Panc1 (cell line): Measurements from ENCODE around the gene CENPT. TPM values are rescaled to one million over a fixed set of nuclear protein-coding genes. Genes with fewer than 3 reads are reported as not detected.

Experiments
- ATAC-seq: fragments of 200-7000 bp; cut with Tn5 transposase; 2 replicates; pipeline ENCODE4 v1.9.1; 2020; ENCODE audit warnings: mild to moderate bottlenecking, moderate library complexity
- BruUV-seq: library from RNA; stranded (reverse); fragments of 400-500 nt; replicated peaks from 2 replicates; lab custom pipeline; 2021; lab: Mats Ljungman, UMichigan
- CTCF ChIA-PET: fragments of 300-600 bp; sonication (Branson Sonifier 250); formaldehyde crosslinking; loops from one replicate; lab custom pipeline; 2022; ENCODE audit warnings: antibody characterized with exemption; lab: Charles Lee
- POLR2A ChIA-PET: fragments of 300-600 bp; sonication (Branson Sonifier 250); formaldehyde crosslinking; loops from one replicate; lab custom pipeline; 2022; ENCODE audit warnings: antibody characterized with exemption; lab: Charles Lee
- DNase-seq: peaks from one replicate; pipeline ENCODE4 v3.0.0-alpha.2; 2010; ENCODE audit warnings: low read depth, low spot score
- H3K27ac ChIP-seq: 2 replicates; pipeline ENCODE4 v1.5.1; 2011; ENCODE audit warnings: mild to moderate bottlenecking, low read length, inconsistent platforms
- H3K27me3 ChIP-seq: fragments of 200-500 bp; sonication (Bioruptor generic); 2 replicates; pipeline ENCODE4 v1.6.0; 2014; ENCODE audit warnings: low read length, inconsistent platforms; ENCODE audit not compliant: control insufficient read depth, insufficient read depth
- H3K36me3 ChIP-seq: fragments of 200-500 bp; sonication (Bioruptor generic); 2 replicates; pipeline ENCODE4 v1.5.1; 2014; ENCODE audit warnings: inconsistent platforms, mild to moderate bottlenecking, low read length, moderate library complexity; ENCODE audit not compliant: control insufficient read depth, insufficient read depth
- H3K4me1 ChIP-seq: 2 replicates; pipeline ENCODE4 v1.5.1; 2011; ENCODE audit warnings: inconsistent platforms, mild to moderate bottlenecking, low read length, moderate library complexity; ENCODE audit not compliant: control insufficient read depth, insufficient read depth
- H3K4me3 ChIP-seq, 2 experiments: 2 replicates each; pipeline ENCODE4 v1.5.1; 2011 to 2012; ENCODE audit warnings: low read depth in 2 of 2, low read length in 2 of 2, mild to moderate bottlenecking in 2 of 2, inconsistent platforms in 1 of 2, moderate library complexity in 1 of 2
- H3K9me3 ChIP-seq: fragments of 200-500 bp; sonication (Bioruptor generic); 2 replicates; pipeline ENCODE4 v1.5.1; 2014; ENCODE audit warnings: low read depth, mild to moderate bottlenecking, inconsistent platforms, low read length, moderate library complexity; ENCODE audit not compliant: control insufficient read depth, insufficient read depth
- POLR2AphosphoS5 ChIP-seq: IDR thresholded peaks from 2 replicates; pipeline ENCODE4 v1.6.1; 2012; ENCODE audit warnings: mild to moderate bottlenecking, low read depth, low read length, moderate library complexity
- SIN3A ChIP-seq: IDR thresholded peaks from 2 replicates; pipeline ENCODE4 v1.6.1; 2012; ENCODE audit warnings: low read depth, mild to moderate bottlenecking, low read length, moderate library complexity, borderline replicate concordance; ENCODE audit not compliant: insufficient read depth
- TCF7L2 ChIP-seq: IDR thresholded peaks from 2 replicates; pipeline ENCODE4 v1.6.1; 2011; ENCODE audit warnings: mild to moderate bottlenecking, low read depth, low read length, inconsistent platforms
- in situ Hi-C: cut with HindIII; loops from 2 replicates; pipeline ENCODE4 v1.10.0; 2016; ENCODE audit warnings: low sequenced_read_pairs, low pct_unique_long_range_greater_than_20kb
- intact Hi-C: fragments of 100-400 bp; cut with micrococcal nuclease; formaldehyde crosslinking; loops from one replicate; pipeline ENCODE4 v1.10.0; 2022; ENCODE audit not compliant: unreplicated experiment
- total RNA-seq: library from RNA; stranded (reverse); gene quantifications from one replicate; pipeline ENCODE4 v1.2.1, GENCODE V29; 2021; ENCODE audit not compliant: unreplicated experiment
- TF ChIP-seq, protein P1 (sequence below), 2 experiments: IDR thresholded peaks; 2 replicates each; pipeline ENCODE4 v1.6.1; 2011 to 2012; ENCODE audit warnings: low read depth in 2 of 2, control low read depth in 1 of 2, low read length in 1 of 2, mild to moderate bottlenecking in 1 of 2, moderate library complexity in 1 of 2; ENCODE audit not compliant: insufficient read depth in 1 of 2
- TF ChIP-seq, protein P2 (sequence below): fragments of 450-650 bp; IDR thresholded peaks from 2 replicates; pipeline ENCODE4 v1.5.1; 2017; ENCODE audit warnings: mild to moderate bottlenecking

CENPT gene
- total RNA-seq, 1 experiment from 2014 or later = 43.4 TPM

DNA sequence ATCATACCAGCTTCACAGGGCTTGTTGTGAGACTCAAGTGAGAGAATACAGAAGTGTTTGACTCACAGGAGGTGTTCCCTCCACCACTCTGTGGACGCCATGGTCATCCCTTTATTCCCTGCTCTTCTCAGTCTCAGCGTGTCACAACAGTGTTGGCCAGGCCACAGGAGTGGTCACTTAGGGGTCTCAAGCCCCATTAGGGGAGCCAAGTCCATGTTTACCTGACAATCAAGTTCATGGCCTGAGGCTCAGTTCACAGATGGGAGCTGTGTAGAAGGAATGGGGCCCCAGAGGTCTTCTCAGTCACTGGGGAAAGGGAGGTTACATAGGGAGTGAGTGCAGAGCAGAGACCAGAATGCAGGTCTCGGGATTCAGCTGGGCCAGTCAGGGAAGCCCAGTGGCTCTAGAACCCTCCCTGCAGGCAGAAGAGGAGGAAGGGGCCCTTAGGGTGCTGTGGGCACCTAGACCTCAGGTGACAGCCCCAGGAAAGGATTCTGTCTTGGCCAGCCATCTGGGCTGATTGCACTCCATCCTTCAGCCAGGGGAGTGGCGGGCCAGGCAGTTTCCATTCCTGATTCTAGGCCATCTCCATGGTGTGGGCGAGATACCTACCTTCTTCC is 9.5 kb upstream of the CENPT start:
- Histone ChIP-seq H3K27me3 (no peaks in the 10 kb centered on the region), H3K4me3 (no peak overlapping the region), H3K36me3 (no peaks in the 10 kb centered on the region), H3K4me1 (peaks cover 15% of the 10 kb centered on the region), H3K27ac (no peak overlapping the region), H3K9me3 (no peaks in the 10 kb centered on the region)
- no TSS peak for BruUV-seq
- no peak for DNase-seq
- CTCF ChIA-PET = no interaction called here
- no peak for TF ChIP-seq SIN3A
- TF ChIP-seq TCF7L2 = no peak
- TF ChIP-seq, protein P1, sequence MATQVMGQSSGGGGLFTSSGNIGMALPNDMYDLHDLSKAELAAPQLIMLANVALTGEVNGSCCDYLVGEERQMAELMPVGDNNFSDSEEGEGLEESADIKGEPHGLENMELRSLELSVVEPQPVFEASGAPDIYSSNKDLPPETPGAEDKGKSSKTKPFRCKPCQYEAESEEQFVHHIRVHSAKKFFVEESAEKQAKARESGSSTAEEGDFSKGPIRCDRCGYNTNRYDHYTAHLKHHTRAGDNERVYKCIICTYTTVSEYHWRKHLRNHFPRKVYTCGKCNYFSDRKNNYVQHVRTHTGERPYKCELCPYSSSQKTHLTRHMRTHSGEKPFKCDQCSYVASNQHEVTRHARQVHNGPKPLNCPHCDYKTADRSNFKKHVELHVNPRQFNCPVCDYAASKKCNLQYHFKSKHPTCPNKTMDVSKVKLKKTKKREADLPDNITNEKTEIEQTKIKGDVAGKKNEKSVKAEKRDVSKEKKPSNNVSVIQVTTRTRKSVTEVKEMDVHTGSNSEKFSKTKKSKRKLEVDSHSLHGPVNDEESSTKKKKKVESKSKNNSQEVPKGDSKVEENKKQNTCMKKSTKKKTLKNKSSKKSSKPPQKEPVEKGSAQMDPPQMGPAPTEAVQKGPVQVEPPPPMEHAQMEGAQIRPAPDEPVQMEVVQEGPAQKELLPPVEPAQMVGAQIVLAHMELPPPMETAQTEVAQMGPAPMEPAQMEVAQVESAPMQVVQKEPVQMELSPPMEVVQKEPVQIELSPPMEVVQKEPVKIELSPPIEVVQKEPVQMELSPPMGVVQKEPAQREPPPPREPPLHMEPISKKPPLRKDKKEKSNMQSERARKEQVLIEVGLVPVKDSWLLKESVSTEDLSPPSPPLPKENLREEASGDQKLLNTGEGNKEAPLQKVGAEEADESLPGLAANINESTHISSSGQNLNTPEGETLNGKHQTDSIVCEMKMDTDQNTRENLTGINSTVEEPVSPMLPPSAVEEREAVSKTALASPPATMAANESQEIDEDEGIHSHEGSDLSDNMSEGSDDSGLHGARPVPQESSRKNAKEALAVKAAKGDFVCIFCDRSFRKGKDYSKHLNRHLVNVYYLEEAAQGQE (IDR thresholded peaks at IDR 0.05; ENCODE audit: insufficient read depth in 1 of 2, low read depth in 2 of 2, low read length in 1 of 2) = no peak
- TF ChIP-seq, protein P2, sequence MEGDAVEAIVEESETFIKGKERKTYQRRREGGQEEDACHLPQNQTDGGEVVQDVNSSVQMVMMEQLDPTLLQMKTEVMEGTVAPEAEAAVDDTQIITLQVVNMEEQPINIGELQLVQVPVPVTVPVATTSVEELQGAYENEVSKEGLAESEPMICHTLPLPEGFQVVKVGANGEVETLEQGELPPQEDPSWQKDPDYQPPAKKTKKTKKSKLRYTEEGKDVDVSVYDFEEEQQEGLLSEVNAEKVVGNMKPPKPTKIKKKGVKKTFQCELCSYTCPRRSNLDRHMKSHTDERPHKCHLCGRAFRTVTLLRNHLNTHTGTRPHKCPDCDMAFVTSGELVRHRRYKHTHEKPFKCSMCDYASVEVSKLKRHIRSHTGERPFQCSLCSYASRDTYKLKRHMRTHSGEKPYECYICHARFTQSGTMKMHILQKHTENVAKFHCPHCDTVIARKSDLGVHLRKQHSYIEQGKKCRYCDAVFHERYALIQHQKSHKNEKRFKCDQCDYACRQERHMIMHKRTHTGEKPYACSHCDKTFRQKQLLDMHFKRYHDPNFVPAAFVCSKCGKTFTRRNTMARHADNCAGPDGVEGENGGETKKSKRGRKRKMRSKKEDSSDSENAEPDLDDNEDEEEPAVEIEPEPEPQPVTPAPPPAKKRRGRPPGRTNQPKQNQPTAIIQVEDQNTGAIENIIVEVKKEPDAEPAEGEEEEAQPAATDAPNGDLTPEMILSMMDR = no peak
- TF ChIP-seq POLR2AphosphoS5 = no peak
- POLR2A ChIA-PET = no interaction called here
- intact Hi-C loops (no loop called here), in situ Hi-C loops (no loop called here)
- no peak for ATAC-seq

DNA sequence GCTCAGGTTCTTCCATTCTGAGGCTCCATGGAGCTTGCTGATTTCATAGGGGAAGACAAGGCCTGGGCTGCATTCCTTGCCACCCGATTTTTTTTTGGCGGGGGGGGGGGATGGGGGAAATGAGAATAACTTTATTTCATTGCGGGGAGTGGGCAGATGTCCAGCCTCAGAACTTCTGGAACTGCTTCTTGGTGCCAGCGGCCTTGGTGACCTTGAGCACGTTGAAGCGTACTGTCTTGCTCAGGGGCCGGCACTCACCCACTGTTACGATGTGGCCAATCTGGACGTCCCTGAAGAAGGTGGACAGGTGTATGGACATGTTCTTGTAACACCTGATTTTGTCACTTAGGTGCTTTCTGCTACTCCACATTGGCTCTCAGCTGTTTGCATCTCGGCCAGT is 8.3 kb upstream of the CENPT start:
- Histone ChIP-seq H3K4me1 (peaks cover 15% of the 10 kb centered on the region), H3K36me3 (no peaks in the 10 kb centered on the region), H3K27ac (no peak overlapping the region), H3K9me3 (no peaks in the 10 kb centered on the region), H3K27me3 (no peaks in the 10 kb centered on the region), H3K4me3 (no peak overlapping the region)
- no peak for ATAC-seq
- no TSS peak for BruUV-seq
- no peak for TF ChIP-seq TCF7L2
- no peak for TF ChIP-seq SIN3A
- TF ChIP-seq, protein P1 (IDR thresholded peaks at IDR 0.05; ENCODE audit: insufficient read depth in 1 of 2, low read depth in 2 of 2, low read length in 1 of 2) = no peak
- ChIA-PET CTCF (no interaction called here), POLR2A (no interaction called here)
- intact Hi-C loops = no loop called here
- no peak for DNase-seq
- in situ Hi-C loops = no loop called here
